Right atrium auricular region (tissue), 2 donors: ENCODE results near the gene CREBBP. TPM values are rescaled to one million over a fixed set of nuclear protein-coding genes. Genes with fewer than 3 reads are reported as not detected.
A peak's percentile ranks its signal among the peaks of the same experiment; 100 is the strongest.
"Not testable (repeated sequence)": the region's sequence is repeated elsewhere in the genome, so short reads cannot be mapped to it uniquely, and the experiment has no call there.

Experiments used
- DNase-seq: peaks from one replicate; pipeline ENCODE4 v3.0.0-alpha.2; 2019; ENCODE audit warnings: low spot score
- H3K27ac ChIP-seq, 2 donors: fragments of 200-600 bp; sonication (generic); 1 replicate in 1 of 2; 2 replicates in 1 of 2; pipeline ENCODE4 v1.5.1; 2016 to 2019
- H3K27me3 ChIP-seq, 2 donors: fragments of 200-600 bp; sonication (generic); one replicate each; pipeline versions ENCODE4 v1.5.1 to v1.6.0; 2017 to 2019
- H3K36me3 ChIP-seq: fragments of 200-600 bp; sonication (generic); one replicate; pipeline ENCODE4 v1.5.1; 2016
- H3K4me1 ChIP-seq, 2 donors: fragments of 200-600 bp; sonication (generic); one replicate each; pipeline versions ENCODE4 v1.5.1 to v1.6.0; 2017 to 2019
- H3K4me3 ChIP-seq, 2 donors: fragments of 200-600 bp; sonication (generic); 1 replicate in 1 of 2; 2 replicates in 1 of 2; pipeline ENCODE4 v1.5.1; 2017 to 2019; ENCODE audit warnings: mild to moderate bottlenecking in 1 of 2, moderate library complexity in 1 of 2
- H3K9me3 ChIP-seq, 2 donors: fragments of 200-600 bp; sonication (generic); one replicate each; pipeline ENCODE4 v1.5.1; 2019
- CTCF ChIP-seq, 2 donors: fragments of 200-600 bp; sonication (generic); IDR thresholded peaks; one replicate each; pipeline ENCODE4 v1.5.1; 2019; ENCODE audit warnings: antibody characterized with exemption in 2 of 2
- total RNA-seq, 2 donors: library from RNA; depleted of rRNA; stranded (reverse); fragments of >200 nt; gene quantifications; one replicate each; pipeline ENCODE4 v1.1.0, GENCODE V29; 2016

The CREBBP gene
- total RNA-seq, 2 donors from 2014 or later, result 38.3 to 54.3 TPM

GRCh38 chr16:3718628-3719027 lies 161.9 kb downstream of the CREBBP start:
- Histone ChIP-seq H3K4me3 (no peak overlapping the region), H3K27me3 (no peaks in the 10 kb centered on the region), H3K36me3 (no peaks in the 10 kb centered on the region), H3K9me3 (no peaks in the 10 kb centered on the region), H3K27ac (no peak overlapping the region), H3K4me1 (peaks cover 0 to 24% of the 10 kb centered on the region in 2 donors)
- DNase-seq, result no peak
- TF ChIP-seq CTCF (IDR thresholded peaks at IDR 0.05), result no peak

GRCh38 chr16:3718019-3718391 lies 162.5 kb downstream of the CREBBP start:
- H3K36me3 ChIP-seq, result no peaks in the 10 kb centered on the region
- H3K9me3 ChIP-seq, result no peaks in the 10 kb centered on the region
- peaks cover 0 to 24% of the 10 kb centered on the region in 2 donors for H3K4me1 ChIP-seq
- no peaks in the 10 kb centered on the region for H3K27me3 ChIP-seq
- TF ChIP-seq CTCF (IDR thresholded peaks at IDR 0.05), result no peak
- no peak for DNase-seq
- peak overlapping the region; percentile 90 to 91 for H3K27ac ChIP-seq
- peak overlapping the region; percentile 90 to 98 for H3K4me3 ChIP-seq

- TF ChIP-seq CTCF (IDR thresholded peaks at IDR 0.05), result no peak
- H3K27me3 ChIP-seq, result no peaks in the 10 kb centered on the region
- H3K27ac ChIP-seq, result peak within 1 kb of the TSS; percentile 90 to 91
- H3K4me1 ChIP-seq, result peaks cover 0 to 24% of the 10 kb centered on the region in 2 donors
- peak; percentile 89 for DNase-seq
- H3K4me3 ChIP-seq, result peak within 1 kb of the TSS; percentile 90 to 98
- H3K9me3 ChIP-seq, result no peaks in the 10 kb centered on the region
- H3K36me3 ChIP-seq, result no peaks in the 10 kb centered on the region
Measured at GRCh38 chr16:3717235-3718018, 163.1 kb downstream of the CREBBP start, which contains the start of gene TRAP1. Gene TRAP1, minus strand, starts transcription at chr16:3717524. Its CDS starts 16 bp downstream, at chr16:3717508.

GRCh38 chr16:3716831-3717234 lies 163.7 kb downstream of the CREBBP start:
- Histone ChIP-seq H3K9me3 (no peaks in the 10 kb centered on the region), H3K36me3 (no peaks in the 10 kb centered on the region), H3K4me3 (peak overlapping the region; percentile 90 to 98), H3K27me3 (no peaks in the 10 kb centered on the region), H3K4me1 (peaks cover 0 to 24% of the 10 kb centered on the region in 2 donors), H3K27ac (peak overlapping the region; percentile 90 to 91)
- no peak for DNase-seq
- no peak for TF ChIP-seq CTCF (IDR thresholded peaks at IDR 0.05)

GRCh38 chr16:3715430-3715829 lies 165.1 kb downstream of the CREBBP start:
- Histone ChIP-seq H3K27me3 (no peaks in the 10 kb centered on the region), H3K4me1 (peaks cover 0 to 24% of the 10 kb centered on the region in 2 donors), H3K9me3 (no peaks in the 10 kb centered on the region), H3K27ac (no peak overlapping the region), H3K4me3 (no peak overlapping the region), H3K36me3 (no peaks in the 10 kb centered on the region)
- TF ChIP-seq CTCF (IDR thresholded peaks at IDR 0.05), result no peak
- DNase-seq, result no peak

GRCh38 chr16:3714378-3714777 lies 166.1 kb downstream of the CREBBP start:
- H3K9me3 ChIP-seq, DNase-seq, H3K4me3 ChIP-seq, H3K27me3 ChIP-seq, H3K36me3 ChIP-seq: not testable (repeated sequence)
- Histone ChIP-seq H3K4me1 (peaks cover 0 to 24% of the 10 kb centered on the region in 2 donors), H3K27ac (peak overlapping the region; percentile 71)
